Fibroblast of skin of left quadriceps (primary cell): ENCODE results near the gene ZNF462.
"Not testable (repeated sequence)": the region's sequence is repeated elsewhere in the genome, so short reads cannot be mapped to it uniquely, and the experiment has no call there.

ENCODE experiments used
- DNase-seq, 2 experiments: peaks; one replicate each; pipeline ENCODE4 v3.0.0-alpha.2; 2013; ENCODE audit warnings: low read depth in 2 of 2

ZNF462 gene

DNA sequence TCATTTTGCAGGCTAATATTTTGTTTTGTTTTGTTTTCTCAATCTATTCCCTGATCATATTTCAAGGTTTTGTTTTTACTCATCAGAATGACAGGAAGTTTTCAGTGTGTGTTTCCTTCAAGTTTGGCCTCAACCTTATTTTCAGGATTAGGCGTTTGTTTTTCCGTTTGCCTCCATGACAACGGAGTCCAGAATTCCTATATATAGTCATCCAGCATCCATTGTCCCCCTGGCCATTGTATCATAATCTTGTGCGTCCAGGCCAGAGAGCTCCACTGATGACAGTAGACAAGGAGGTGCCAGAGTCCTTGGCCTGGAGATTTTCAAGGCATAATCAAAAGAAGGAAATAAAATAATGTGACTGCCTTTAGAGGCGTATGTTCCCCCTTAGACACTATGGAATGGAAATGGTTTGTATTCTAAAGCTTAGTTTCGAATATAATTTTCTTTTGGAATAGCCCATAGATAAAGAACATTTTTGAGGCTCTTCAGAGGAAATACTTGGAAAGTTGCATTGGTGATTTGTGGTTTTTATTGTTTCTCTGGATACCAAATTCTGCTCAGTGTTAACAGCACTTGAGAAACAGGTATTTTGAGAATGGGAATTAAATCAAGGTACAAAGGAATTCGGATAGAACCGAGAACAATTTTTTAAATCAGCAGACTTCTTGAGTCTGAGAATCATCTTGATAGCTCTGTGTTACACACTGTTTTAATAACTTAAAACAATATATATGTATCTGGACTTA, 99.8 kb downstream of the ZNF462 start:
- DNase-seq, result no peak

DNA sequence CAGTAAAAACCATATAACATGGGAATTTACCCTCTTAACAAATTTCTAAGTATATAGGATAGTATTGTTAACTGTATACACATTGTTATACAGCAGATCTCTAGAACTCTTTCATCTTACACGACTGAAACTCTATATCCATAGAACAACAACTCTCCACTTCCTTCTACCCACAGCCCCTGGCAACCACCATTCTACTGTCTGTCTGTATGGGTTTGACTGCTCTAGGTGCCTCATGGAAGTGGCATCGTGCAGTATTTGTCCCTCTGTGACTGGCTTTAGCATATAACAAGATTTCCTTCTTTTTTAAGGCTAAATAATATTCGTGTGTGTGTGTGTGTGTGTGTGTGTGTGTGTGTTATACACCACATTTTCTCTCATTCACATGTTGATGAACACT, 100.7 kb downstream of the ZNF462 start:
- no peak for DNase-seq

DNA sequence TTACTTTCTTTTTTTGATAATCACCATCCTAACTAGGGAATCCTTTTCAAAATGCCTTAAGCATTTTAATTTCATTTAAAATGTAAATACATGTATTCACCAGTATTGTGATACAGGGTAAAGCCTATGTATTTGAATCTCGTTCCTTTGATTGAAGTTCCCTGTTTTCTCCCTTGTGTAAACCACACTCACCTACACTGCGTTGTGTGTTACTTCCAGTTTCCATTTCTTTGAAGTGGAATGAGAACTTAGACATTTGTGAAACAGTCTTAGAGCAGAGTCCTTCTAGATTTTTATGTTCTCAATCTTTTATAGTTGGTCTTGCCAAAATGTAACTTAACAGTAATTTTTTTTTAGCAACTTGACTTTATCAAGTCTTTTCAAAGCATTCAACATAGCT, 101.4 kb downstream of the ZNF462 start:
- DNase-seq, result no peak

DNA sequence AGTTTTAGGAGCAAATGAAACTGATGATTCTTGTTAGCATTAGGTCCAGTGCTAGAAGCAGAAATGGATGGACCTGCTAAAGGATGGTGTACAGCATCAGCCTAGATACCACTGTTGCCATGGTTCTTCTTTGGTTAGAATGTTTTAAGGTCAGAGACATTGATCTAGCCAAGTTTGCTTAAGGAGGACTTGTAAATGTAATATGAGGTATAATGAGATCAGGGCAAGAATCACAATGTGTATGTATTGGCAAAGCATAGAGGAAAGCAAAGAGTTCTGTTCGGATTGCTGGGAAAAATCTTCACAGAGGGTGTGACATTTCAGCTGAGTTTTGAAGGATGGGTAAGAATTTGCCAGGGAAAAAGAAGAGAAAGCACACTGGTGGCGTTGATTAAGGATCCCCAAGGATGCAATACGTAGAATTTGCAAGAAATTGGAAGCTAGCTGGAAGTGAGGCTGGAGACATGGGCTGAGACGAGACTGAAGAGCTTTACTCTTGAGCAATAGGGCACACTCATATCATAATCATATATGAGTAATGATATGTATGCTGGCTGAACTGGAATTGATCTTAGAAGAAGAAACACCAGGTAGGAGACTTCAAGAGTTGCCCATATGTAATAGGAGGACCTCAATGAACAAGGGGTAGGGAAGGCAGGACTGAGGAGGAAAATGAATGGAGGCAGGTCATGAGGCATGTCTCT, 102.0 kb downstream of the ZNF462 start:
- no peak for DNase-seq

DNA sequence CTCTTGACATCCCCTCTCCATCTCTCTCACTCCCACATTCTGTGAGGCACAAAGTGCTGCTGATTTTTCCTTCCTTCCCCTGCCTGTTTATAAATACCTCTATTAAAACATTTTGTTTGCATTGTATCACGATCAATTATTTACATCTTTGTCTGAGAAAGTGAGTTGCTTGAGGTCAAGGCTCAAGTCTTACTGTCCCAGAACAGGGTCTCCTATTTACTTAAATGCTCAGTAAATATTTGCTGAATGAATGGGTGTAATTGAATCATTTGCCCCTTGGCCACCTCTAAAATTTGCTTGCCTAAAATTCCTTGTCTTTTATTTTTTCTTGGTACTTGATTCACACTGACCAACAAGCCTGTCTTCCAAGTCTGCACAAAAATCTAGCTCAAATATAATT, 103.5 kb downstream of the ZNF462 start:
- DNase-seq, result no peak

DNA sequence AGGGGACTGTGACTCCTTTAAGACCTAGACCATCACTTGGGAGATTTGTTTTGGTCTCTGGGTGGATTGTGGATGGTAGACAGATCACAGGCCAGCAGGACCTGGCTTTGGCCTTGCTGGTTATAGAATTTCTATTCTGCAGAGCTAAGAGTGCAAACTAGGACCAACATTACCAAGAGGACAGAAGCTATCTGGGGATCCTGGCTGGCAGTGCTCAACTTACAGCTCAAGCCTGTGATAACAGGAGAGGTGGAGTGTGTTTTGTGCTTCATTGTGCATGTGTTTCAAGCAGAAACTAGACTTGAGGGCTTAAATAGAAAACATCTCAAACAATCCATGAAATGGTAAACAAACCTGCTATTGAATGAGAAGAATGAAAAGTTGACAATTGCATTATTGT, 106.7 kb downstream of the ZNF462 start:
- DNase-seq, result no peak

DNA sequence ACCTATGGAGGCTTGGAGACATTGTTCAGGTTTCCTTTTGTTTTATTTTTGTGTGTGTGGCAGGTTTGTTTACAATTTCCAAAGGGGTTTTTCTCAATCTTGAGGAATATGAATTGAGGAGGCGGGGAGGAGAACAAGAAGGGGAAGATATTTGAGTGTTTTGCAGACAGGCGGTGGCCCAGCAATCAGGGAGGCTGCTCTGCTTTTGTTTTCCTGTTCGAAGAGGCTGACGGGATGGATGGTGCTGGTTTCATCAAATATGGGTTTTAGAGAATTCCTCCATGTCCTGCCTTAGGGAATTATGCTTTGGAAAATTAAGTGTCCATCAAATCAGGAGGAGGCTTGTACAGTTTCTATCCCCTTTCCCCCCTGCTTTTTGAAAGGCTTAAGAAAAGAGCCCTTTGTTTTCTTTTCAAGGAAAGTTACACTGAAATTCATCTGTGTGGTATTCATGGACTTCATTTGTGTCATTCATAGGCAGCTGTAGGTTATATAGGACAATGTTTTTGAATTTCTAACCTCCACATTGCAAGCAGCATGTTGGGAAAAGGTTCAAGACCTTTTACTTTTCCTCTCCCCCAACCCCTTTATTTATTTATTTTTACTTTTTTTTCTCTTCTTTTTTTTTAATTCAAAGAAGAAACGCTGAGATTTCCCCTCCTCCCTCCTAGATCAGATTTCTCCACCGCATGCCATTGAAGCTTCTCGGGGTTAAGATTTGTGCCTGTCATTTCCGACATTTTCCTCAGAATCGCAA, 107.4 kb downstream of the ZNF462 start:
- no peak for DNase-seq

DNA sequence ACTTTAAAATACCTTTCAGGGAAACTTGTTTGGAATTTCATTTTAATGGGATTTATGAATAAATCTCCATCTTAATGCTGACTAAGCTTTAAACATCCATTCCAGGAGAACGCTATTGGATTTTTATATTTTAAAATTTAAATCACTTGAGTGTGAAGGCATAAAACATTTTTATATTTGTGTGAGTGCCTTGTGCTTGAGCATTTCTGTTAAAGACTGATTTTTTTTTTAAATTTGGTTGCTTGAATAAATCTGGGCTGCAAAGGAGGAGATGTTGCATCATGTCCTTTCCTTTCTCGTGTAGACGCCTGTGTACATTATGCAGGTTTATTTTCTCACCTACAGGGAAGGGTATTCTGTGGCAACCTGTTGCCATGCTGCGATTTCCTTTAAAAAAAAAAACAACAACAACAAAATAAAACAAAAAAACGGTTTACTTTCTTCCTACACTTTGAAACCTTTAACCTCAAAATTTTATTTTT, 108.1 kb downstream of the ZNF462 start:
- no peak for DNase-seq

DNA sequence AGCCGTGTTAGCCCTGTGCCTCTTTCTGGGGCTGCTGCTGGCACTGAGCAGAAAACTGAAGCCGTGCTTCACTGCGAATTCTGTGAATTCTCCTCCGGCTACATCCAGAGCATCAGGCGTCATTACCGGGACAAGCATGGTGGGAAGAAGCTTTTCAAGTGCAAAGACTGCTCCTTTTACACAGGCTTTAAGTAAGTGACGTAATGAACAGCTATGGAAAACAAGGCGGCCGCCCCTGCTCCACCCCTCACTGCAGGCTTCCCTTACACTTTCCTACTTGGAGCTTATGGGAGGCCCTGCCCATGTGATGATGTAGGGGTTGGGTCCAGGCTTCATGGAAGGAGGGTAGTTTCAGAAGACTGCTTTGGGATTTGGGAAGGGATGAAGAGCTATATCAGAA, 109.1 kb downstream of the ZNF462 start:
- no peak for DNase-seq

DNA sequence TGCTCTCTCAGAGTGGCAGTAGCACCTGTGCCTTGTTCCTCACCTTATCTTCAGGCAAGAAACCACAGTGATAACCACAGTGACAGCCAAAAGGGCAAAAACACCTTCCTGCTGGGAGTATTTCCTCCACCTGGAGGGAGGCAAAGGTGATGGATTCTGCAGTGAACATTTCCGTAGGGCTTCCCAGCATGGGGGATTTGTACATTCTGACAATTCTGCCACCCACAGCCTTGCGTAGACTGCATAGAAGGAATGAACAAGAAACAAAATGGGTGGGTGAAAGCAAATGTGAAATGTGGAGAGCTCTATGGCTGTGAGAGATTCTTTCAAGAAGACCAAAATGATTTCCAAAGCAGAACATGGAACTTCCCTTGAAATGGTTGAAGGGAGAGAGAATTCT, 111.4 kb downstream of the ZNF462 start:
- no peak for DNase-seq

DNA sequence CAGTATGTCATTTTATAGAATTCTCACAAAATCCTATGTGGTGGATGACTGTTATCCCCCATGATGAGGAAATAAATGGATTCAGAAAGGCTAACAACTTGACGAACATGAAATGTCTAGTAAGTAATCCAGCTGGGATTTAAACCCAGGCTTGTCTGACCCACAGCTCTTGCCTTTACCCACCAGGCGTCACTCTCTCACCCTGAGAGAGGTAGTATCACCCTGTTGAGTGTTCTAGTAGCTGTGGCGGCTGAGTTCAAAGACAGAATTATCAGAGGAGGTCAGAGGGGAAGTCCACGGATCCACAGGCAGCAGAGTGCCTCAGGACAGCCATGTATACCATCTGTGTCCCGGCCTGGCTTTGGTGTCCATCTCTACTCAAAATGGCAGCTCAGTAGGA, 113.8 kb downstream of the ZNF462 start:
- no peak for DNase-seq

DNA sequence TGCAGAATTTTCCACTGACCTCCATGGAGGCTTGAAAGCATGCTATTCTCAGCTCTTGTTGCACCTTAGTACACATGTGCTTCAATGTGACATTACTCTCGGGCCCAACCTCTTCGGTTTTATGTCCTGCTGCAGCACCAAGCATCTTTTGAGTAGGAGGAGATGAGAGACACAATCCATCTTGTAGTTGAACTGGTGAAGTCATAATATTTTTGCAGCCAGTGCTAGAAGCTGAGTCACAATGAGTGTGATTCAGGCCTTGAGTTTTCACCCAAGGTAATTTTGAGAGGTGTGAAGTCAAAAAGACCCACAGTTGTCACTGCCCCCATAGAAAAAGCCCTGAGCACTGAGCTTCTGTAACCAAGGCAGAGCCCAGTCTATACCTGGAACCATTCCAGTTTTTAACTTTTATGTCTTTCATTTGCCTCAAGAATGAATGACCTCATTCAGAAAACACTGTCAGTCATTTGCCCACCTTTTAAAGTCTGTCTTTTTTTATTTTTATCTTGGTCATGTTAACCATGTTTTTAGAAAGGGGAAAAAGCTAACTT, 117.7 kb downstream of the ZNF462 start:
- DNase-seq, result no peak

DNA sequence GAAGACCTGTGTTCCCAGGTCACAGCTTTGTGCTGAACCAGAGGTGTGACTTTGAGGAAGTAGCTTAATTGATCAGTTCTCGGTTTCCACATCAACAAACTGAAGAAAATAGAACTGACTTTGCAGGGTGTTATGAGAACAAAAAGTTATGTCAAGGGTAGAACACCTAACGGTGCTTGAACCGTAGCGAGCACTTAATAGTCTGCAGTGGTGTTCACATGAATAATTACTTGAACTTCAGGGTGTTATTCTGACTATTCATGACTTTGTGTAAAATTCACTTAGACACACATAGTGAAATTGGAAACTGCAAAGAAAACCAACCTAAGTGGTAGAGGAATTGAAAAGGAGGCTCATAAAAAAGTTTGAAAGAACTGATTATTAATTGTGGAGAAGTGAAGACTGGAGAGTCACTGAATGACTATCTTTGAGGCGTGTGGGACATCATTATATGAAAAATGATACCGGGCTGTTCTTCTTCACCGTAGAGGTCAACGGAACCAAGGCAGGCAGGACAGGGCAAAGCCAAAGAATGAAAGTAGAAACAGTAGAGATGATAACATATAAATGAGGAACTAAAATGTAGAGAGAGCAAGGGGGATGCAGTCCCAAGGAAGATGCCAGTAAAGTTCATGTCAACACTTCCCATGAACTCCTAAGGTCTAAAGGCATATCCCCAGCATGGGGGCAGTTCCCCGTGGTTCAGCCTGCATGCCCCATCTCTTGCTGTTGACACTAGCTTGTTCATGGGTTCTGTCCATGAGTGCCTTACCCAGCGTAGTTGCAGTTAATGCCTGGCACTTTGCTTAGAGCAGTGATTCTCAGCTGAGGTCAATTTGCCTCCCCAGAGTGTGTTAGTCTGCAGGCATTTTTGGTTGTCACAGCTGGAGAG, 118.7 kb downstream of the ZNF462 start:
- DNase-seq, result no peak

DNA sequence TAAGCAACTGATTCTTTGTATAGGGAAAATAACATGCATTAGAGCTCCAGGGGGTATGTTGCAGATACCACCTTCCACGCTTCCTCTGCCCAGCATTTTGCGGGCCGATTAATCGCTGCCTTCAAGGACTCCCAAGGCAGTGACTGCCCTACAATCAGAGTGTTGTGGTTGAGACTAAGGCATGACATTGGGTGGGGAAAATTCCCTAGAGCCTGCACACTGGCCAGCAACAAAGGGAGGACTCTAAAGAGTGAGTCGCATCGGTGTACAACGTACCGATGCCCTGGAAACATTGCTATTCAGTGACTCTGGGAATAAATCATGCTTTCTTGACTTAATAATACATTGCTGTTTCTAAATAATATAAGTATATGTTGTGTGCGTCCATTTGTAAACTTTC, 119.7 kb downstream of the ZNF462 start:
- no peak for DNase-seq

DNA sequence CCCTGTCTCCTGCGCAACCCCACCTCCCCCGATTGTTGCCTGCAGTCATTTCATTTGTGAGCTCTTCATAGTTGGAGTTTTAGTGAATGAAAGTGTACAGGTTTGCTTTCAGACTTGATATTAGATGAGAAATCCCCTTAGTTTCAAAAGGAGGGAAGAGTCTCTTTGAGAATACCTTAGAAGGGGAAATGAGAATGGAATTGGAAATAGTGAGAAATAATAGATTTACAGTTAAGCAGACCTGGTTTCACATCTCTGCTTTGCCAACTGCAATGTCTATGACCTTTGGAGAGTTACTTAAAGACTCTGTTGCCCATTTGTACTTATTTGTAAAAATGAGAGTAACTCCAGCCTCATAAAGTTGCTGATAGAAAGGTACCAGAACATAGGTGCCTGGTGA, 120.4 kb downstream of the ZNF462 start:
- DNase-seq, result no peak

DNA sequence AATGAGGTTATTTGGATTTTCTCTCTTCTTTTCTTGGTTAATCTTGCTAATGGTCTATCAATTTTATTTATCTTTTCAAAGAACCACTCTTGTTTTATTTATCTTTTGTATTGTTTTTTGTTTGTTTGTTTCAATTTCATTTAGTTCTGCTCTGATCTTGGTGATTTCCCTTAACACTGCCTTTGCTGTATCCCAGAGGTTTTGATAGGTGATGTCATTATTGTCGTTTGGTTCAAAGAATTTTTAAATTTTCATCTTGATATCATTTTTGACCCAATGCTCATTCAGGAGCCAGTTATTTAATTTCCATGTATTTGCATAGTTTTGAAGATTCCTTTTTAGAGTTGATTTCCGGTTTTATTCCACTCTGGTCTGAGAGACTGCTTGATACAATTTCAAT, 126.9 kb downstream of the ZNF462 start:
- not testable (repeated sequence) for DNase-seq

DNA sequence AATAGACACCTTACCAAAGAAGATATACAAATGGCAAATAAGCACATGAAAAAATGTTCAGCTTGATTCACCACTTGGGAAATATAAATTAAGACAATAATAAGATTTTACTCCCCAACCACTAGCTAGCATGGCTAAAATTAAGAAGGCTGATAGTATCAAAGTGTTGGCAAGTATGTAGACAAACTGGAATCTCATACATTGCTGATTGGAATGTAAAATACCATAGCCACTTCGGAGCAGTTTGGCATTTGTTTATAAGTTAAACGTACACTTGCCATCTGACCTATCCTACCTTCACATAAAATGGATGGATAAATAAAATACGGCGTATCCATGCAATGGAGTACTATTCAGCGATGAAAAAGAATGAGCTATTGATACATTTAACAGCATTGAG, 129.2 kb downstream of the ZNF462 start:
- DNase-seq, result no peak

DNA sequence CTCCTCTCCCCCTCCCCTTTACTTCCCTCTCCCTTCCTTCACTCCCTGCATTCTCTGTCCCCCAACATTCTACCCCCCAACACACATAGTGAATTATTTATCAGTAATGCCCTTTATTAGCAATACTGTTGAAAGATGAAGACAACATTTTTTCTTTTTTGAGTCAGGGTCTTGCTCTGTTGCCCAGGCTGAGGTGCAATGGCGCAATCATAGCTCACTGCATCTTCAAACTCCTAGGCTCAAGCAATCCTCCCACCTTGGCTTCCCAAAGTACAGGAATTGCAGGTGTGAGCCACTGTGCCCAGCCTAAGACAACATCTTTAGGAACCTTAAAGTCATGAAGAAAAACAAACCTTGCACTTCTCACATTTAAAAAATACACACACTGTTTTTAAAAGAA, 130.6 kb downstream of the ZNF462 start:
- DNase-seq, result no peak

DNA sequence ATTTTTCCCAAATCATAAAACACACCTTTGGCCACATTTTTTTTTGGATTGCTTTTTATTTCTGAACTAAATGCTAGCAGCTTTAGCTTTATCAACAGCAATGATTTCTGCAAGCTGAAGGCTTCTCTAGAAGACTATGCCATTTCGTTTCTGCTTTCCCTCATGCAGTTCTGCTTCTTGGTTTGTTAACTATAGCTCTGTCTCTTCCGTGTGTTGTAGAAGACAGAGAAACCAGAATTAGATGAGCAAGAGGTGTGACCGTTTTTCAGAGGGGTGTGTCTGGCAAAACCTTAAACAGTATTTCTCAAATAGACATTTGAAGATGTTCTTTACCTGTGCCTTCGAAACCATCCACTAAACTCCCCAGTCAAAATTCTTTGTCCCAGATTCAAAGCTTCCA, 131.5 kb downstream of the ZNF462 start:
- DNase-seq, result no peak

DNA sequence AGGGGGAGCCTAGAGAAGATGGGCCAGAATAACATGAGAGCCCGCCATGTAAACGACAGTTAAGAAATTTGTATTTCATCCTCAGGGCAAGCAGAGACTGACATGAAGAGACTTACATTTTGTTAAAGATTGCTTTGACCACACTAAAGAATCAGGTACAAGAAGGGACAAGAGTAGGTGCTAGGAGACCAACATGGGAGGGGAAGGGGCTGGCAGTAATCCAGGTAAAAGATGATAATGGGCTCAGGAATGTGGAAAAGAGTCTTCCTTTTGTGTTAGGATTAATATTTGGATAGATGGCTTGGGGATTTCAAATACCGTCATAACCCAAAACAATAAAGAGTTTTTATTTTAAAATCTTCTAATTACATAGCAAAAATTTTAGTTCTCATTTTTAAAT, 137.3 kb downstream of the ZNF462 start:
- no peak for DNase-seq

DNA sequence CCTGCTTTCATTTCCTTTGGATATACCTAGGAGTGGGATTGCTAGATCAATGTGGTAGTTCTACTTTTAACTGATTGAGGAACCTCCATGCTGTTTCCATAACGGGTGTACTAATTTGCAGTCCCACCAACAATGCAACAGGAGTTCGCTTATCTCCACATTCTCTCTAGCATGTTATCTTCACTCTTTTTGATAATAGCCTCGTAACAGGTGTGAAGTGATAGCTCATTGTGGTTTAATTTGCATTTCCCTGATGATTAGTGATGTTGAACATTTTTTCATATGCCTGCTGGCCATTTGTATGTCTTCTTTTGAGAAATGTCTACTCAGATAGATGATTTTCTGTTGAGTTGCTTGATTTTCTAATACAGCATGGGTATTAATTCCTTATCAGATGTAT, 142.2 kb downstream of the ZNF462 start:
- no peak for DNase-seq
